ENCODE measurements around the gene KLK14.

DNA sequence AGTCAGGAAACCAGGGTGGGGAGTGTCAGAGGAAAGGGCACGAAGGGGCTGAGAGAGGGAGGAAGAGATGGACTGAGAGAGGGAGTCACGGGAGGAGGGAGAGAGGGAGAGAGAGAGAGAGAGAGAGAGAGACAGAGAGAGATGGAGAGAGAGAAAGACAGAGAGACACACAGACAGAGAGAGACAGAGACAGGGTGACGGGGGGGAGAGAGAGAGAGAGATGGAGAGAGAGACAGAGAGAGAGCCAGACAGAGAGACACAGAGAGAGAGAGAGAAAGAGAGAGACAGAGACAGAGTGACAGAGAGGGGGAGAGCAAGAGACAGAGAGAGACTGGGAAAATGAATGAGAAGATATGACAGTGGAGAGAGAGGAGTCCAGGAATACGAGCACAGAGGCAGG, 494 bp upstream of the KLK14 start:
- TF ChIP-seq, protein P1, sequence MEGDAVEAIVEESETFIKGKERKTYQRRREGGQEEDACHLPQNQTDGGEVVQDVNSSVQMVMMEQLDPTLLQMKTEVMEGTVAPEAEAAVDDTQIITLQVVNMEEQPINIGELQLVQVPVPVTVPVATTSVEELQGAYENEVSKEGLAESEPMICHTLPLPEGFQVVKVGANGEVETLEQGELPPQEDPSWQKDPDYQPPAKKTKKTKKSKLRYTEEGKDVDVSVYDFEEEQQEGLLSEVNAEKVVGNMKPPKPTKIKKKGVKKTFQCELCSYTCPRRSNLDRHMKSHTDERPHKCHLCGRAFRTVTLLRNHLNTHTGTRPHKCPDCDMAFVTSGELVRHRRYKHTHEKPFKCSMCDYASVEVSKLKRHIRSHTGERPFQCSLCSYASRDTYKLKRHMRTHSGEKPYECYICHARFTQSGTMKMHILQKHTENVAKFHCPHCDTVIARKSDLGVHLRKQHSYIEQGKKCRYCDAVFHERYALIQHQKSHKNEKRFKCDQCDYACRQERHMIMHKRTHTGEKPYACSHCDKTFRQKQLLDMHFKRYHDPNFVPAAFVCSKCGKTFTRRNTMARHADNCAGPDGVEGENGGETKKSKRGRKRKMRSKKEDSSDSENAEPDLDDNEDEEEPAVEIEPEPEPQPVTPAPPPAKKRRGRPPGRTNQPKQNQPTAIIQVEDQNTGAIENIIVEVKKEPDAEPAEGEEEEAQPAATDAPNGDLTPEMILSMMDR (IDR thresholded peaks at IDR 0.05; ENCODE audit: insufficient read depth, low read depth, low read length), result no peak
- no peak for TF ChIP-seq EZH2 (IDR thresholded peaks at IDR 0.05; ENCODE audit: insufficient read depth, low read length)

Data from astrocyte (in vitro differentiated cells and primary cell).